H9 (cell line): ENCODE results near the gene SERINC3. TPM values are rescaled to one million over a fixed set of nuclear protein-coding genes. Genes with fewer than 3 reads are reported as not detected.

Experiments
- DNase-seq: peaks from one replicate; pipeline ENCODE4 v3.0.0-alpha.2; 2017
- H2AFZ ChIP-seq: one replicate; pipeline ENCODE4 v1.6.1; 2013; ENCODE audit warnings: mild to moderate bottlenecking, low read length, control low read depth, moderate library complexity
- H2AK5ac ChIP-seq: 2 replicates; pipeline ENCODE4 v1.6.1; 2013; ENCODE audit warnings: low read length, control low read depth, mixed read lengths; ENCODE audit not compliant: insufficient read length
- H2BK120ac ChIP-seq: one replicate; pipeline ENCODE4 v1.6.1; 2013; ENCODE audit warnings: low read depth, mild to moderate bottlenecking, low read length, control low read depth, inconsistent platforms; ENCODE audit not compliant: poor library complexity, severe bottlenecking
- H2BK12ac ChIP-seq: 2 replicates; pipeline ENCODE4 v1.6.1; 2013; ENCODE audit warnings: low read length, control low read depth, mixed read lengths, low read depth; ENCODE audit not compliant: insufficient read length
- H2BK15ac ChIP-seq: 2 replicates; pipeline ENCODE4 v1.6.1; 2013; ENCODE audit warnings: low read depth, low read length, control low read depth
- H2BK20ac ChIP-seq: one replicate; pipeline ENCODE4 v1.6.1; 2013; ENCODE audit warnings: low read depth, mild to moderate bottlenecking, low read length, control low read depth, inconsistent platforms; ENCODE audit not compliant: poor library complexity, severe bottlenecking
- H2BK5ac ChIP-seq: 2 replicates; pipeline ENCODE4 v1.6.1; 2013; ENCODE audit warnings: low read length, control low read depth, mixed read lengths; ENCODE audit not compliant: insufficient read length
- H3K14ac ChIP-seq: 2 replicates; pipeline ENCODE4 v1.6.1; 2013; ENCODE audit warnings: low read length, control low read depth; ENCODE audit not compliant: insufficient read depth
- H3K18ac ChIP-seq: 2 replicates; pipeline ENCODE4 v1.6.1; 2013; ENCODE audit warnings: low read depth, mild to moderate bottlenecking, mixed read lengths, low read length, control low read depth; ENCODE audit not compliant: insufficient read length
- H3K23ac ChIP-seq: 2 replicates; pipeline ENCODE4 v1.6.1; 2013; ENCODE audit warnings: low read length, control low read depth, mixed read lengths, low read depth; ENCODE audit not compliant: insufficient read length
- H3K23me2 ChIP-seq: 2 replicates; pipeline ENCODE4 v1.6.1; 2013; ENCODE audit warnings: low read depth, mild to moderate bottlenecking, mixed read lengths, low read length, control low read depth; ENCODE audit not compliant: insufficient read length, poor library complexity, severe bottlenecking
- H3K27ac ChIP-seq: 2 replicates; pipeline ENCODE4 v1.5.1; 2013; ENCODE audit warnings: low read length, control low read depth, mixed read lengths, low read depth; ENCODE audit not compliant: insufficient read length
- H3K27me3 ChIP-seq: 2 replicates; pipeline ENCODE4 v1.6.1; 2013; ENCODE audit warnings: low read length, control low read depth, inconsistent platforms; ENCODE audit not compliant: insufficient read depth
- H3K4ac ChIP-seq: 2 replicates; pipeline ENCODE4 v1.6.1; 2013; ENCODE audit warnings: low read depth, mild to moderate bottlenecking, control low read depth, inconsistent platforms, low read length, moderate library complexity
- H3K4me1 ChIP-seq: 2 replicates; pipeline ENCODE4 v1.6.1; 2013; ENCODE audit warnings: low read length, control low read depth, inconsistent platforms; ENCODE audit not compliant: insufficient read depth
- H3K4me2 ChIP-seq: 2 replicates; pipeline ENCODE4 v1.6.1; 2013; ENCODE audit warnings: low read length, control low read depth, mixed read lengths; ENCODE audit not compliant: insufficient read length, insufficient read depth
- H3K56ac ChIP-seq: 2 replicates; pipeline ENCODE4 v1.6.1; 2013; ENCODE audit warnings: low read depth, mild to moderate bottlenecking, mixed read lengths, low read length, control low read depth; ENCODE audit not compliant: insufficient read length
- H3K79me1 ChIP-seq: 2 replicates; pipeline ENCODE4 v1.6.1; 2013; ENCODE audit warnings: low read depth, mild to moderate bottlenecking, moderate library complexity, low read length, control low read depth, inconsistent platforms; ENCODE audit not compliant: insufficient read depth, poor library complexity, severe bottlenecking
- H3K79me2 ChIP-seq: 2 replicates; pipeline ENCODE4 v1.6.1; 2013; ENCODE audit warnings: low read length, control low read depth, inconsistent platforms; ENCODE audit not compliant: insufficient read depth
- H3K9ac ChIP-seq: 2 replicates; pipeline ENCODE4 v1.6.1; 2013; ENCODE audit warnings: low read length, control low read depth, mixed read lengths; ENCODE audit not compliant: insufficient read length; ENCODE audit errors: extremely low read depth
- H3K9me3 ChIP-seq: one replicate; pipeline ENCODE4 v1.6.1; 2013; ENCODE audit warnings: low read depth, low read length, inconsistent platforms; ENCODE audit not compliant: control insufficient read depth
- H3T11ph ChIP-seq: one replicate; pipeline ENCODE4 v1.6.1; 2013; ENCODE audit warnings: mild to moderate bottlenecking, low read length, control low read depth, inconsistent platforms
- H4K20me1 ChIP-seq: one replicate; pipeline ENCODE4 v1.6.1; 2013; ENCODE audit not compliant: control insufficient read depth, insufficient read length, insufficient read depth
- H4K5ac ChIP-seq: 2 replicates; pipeline ENCODE4 v1.6.1; 2013; ENCODE audit warnings: low read depth, mild to moderate bottlenecking, mixed read lengths, low read length, control low read depth; ENCODE audit not compliant: insufficient read length
- H4K8ac ChIP-seq: replicated peaks from 2 replicates; pipeline ENCODE4 v1.6.1; 2013; ENCODE audit warnings: low read length, control low read depth, mixed read lengths, low read depth; ENCODE audit not compliant: insufficient read length
- H4K91ac ChIP-seq: 2 replicates; pipeline ENCODE4 v1.6.1; 2013; ENCODE audit warnings: low read depth, mild to moderate bottlenecking, moderate library complexity, mixed read lengths, low read length, control low read depth; ENCODE audit not compliant: insufficient read length
- H3K27ac Mint-ChIP-seq, 3 experiments: 2 replicates in 2 of 3; 3 replicates in 1 of 3; pipeline ENCODE4 v1.8.0; 2020 to 2021; ENCODE audit warnings: mixed read lengths in 3 of 3, mild to moderate bottlenecking in 1 of 3, moderate library complexity in 1 of 3
- H3K27me3 Mint-ChIP-seq: 2 replicates; pipeline ENCODE4 v1.8.0; 2021; ENCODE audit warnings: low read depth, mild to moderate bottlenecking, moderate library complexity, mixed read lengths
- H3K36me3 Mint-ChIP-seq, 3 experiments: 2 replicates in 2 of 3; 3 replicates in 1 of 3; pipeline ENCODE4 v1.8.0; 2020 to 2021; ENCODE audit warnings: low read depth in 3 of 3, mixed read lengths in 3 of 3; ENCODE audit not compliant: insufficient read depth in 1 of 3
- H3K4me1 Mint-ChIP-seq, 2 experiments: 2 replicates each; pipeline ENCODE4 v1.8.0; 2020; ENCODE audit warnings: mixed read lengths in 2 of 2
- H3K4me3 Mint-ChIP-seq, 2 experiments: 2 replicates in 1 of 2; 3 replicates in 1 of 2; pipeline ENCODE4 v1.8.0; 2020 to 2021; ENCODE audit warnings: mild to moderate bottlenecking in 2 of 2, mixed read lengths in 2 of 2, moderate library complexity in 1 of 2
- H3K9me3 Mint-ChIP-seq, 2 experiments: 2 replicates in 1 of 2; 3 replicates in 1 of 2; pipeline ENCODE4 v1.8.0; 2020; ENCODE audit warnings: mild to moderate bottlenecking in 2 of 2, mixed read lengths in 2 of 2, moderate library complexity in 1 of 2
- CTCF ChIP-seq: fragments of 200-600 bp; sonication (generic); conservative IDR thresholded peaks from 3 replicates; pipeline ENCODE4 v1.8.0; 2021; ENCODE audit warnings: antibody characterized with exemption, mild to moderate bottlenecking
- WGBS: extraction: QIAGEN DNeasy Blood & Tissue Kit; methylation state at CpG from one replicate; pipeline ENCODE4 v1.1.7; 2013; ENCODE audit warnings: missing lambda C conversion rate, low lambda C conversion rate, mixed read lengths; ENCODE audit not compliant: insufficient read length; ENCODE audit errors: extremely low coverage; 5-methylcytosine and 5-hydroxymethylcytosine counted together
- total RNA-seq: library from RNA; stranded (reverse); gene quantifications from 2 replicates; pipeline ENCODE4 v1.2.1, GENCODE V29; 2021

Gene SERINC3
- total RNA-seq, 1 experiment from 2014 or later = 41.5 TPM

GRCh38 chr20:44502968-44503367 is 18.9 kb downstream of the SERINC3 start:
- Histone ChIP-seq H3K4ac (no peak overlapping the region), H3K9ac (no peak overlapping the region), H2AK5ac (no peak overlapping the region), H3T11ph (no peak overlapping the region), H2AFZ (no peak overlapping the region), H3K23ac (no peak overlapping the region), H2BK5ac (no peak overlapping the region), H2BK120ac (no peak overlapping the region), H3K18ac (no peak overlapping the region), H3K4me1 (no peaks in the 10 kb centered on the region), H4K8ac (no peak overlapping the region), H3K27ac (no peak overlapping the region), H2BK12ac (no peak overlapping the region), H3K4me2 (no peak overlapping the region), H3K27me3 (no peaks in the 10 kb centered on the region), H2BK15ac (no peak overlapping the region), H4K91ac (no peak overlapping the region), H4K20me1 (no peaks in the 10 kb centered on the region), H3K14ac (no peak overlapping the region), H3K79me1 (no peaks in the 10 kb centered on the region), H4K5ac (no peak overlapping the region), H3K9me3 (no peaks in the 10 kb centered on the region), H3K79me2 (no peaks in the 10 kb centered on the region), H2BK20ac (no peak overlapping the region), H3K23me2 (no peaks in the 10 kb centered on the region), H3K56ac (no peak overlapping the region)
- Mint-ChIP-seq H3K27ac (no peak overlapping the region), H3K4me3 (no peak overlapping the region), H3K4me1 (no peaks in the 10 kb centered on the region), H3K36me3 (peaks cover 0 to 53% (median 39%) of the 10 kb centered on the region in 3 experiments; a peak in 5 of 7 replicates), H3K9me3 (no peaks in the 10 kb centered on the region), H3K27me3 (no peaks in the 10 kb centered on the region)
- no peak for TF ChIP-seq CTCF
- no CpG with 5 or more reads among the region's 1 CpG for WGBS
- no peak for DNase-seq
